HUES6 (cell line): ENCODE results near the gene PBX1.

Source experiments
- H3K27ac ChIP-seq: 2 replicates; pipeline ENCODE4 v1.7.0; 2013; ENCODE audit warnings: low read depth, mild to moderate bottlenecking, low read length, inconsistent platforms
- H3K27me3 ChIP-seq: 2 replicates; pipeline ENCODE4 v1.6.1; 2013; ENCODE audit warnings: low read length; ENCODE audit not compliant: control insufficient read depth, insufficient read depth
- H3K36me3 ChIP-seq: 2 replicates; pipeline ENCODE4 v1.6.1; 2013; ENCODE audit warnings: low read length; ENCODE audit not compliant: control insufficient read depth, insufficient read depth
- H3K4me1 ChIP-seq: 2 replicates; pipeline ENCODE4 v1.6.1; 2013; ENCODE audit warnings: low read length; ENCODE audit not compliant: control insufficient read depth, insufficient read depth
- H3K4me3 ChIP-seq: 2 replicates; pipeline ENCODE4 v1.5.1; 2013; ENCODE audit warnings: low read depth, low read length
- H3K9ac ChIP-seq: one replicate; pipeline ENCODE4 v1.6.1; 2013; ENCODE audit warnings: mild to moderate bottlenecking, low read length
- H3K9me3 ChIP-seq: 2 replicates; pipeline ENCODE4 v1.6.1; 2013; ENCODE audit warnings: low read depth, low read length; ENCODE audit not compliant: control insufficient read depth, insufficient read depth

The PBX1 gene

DNA sequence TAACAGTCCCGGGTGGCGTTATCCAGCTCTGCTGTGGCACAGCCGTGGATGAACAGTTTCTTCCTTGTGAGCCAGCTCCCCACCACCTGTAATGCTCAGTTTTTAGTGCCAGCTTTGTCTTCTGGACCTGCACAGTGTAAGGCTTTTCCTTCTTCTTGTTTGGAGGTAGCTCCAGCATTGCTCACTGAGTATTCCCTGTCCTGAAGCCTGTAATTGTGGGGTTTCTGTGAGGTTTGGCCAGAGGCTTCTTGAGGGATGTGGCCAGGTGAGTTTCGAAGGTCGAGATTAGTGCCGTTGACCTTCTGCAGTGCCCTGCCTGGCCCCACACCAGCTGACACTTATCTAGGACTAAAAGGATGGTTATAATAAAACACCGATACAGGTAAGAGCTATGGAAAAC lies 75.0 kb downstream of the PBX1 start:
- H3K36me3 ChIP-seq = no peaks in the 10 kb centered on the region
- no peaks in the 10 kb centered on the region for H3K27me3 ChIP-seq
- H3K9me3 ChIP-seq = no peaks in the 10 kb centered on the region
- H3K9ac ChIP-seq = no peak overlapping the region
- H3K4me1 ChIP-seq = peaks cover 52% of the 10 kb centered on the region
- H3K27ac ChIP-seq = no peak overlapping the region
- no peak overlapping the region for H3K4me3 ChIP-seq

DNA sequence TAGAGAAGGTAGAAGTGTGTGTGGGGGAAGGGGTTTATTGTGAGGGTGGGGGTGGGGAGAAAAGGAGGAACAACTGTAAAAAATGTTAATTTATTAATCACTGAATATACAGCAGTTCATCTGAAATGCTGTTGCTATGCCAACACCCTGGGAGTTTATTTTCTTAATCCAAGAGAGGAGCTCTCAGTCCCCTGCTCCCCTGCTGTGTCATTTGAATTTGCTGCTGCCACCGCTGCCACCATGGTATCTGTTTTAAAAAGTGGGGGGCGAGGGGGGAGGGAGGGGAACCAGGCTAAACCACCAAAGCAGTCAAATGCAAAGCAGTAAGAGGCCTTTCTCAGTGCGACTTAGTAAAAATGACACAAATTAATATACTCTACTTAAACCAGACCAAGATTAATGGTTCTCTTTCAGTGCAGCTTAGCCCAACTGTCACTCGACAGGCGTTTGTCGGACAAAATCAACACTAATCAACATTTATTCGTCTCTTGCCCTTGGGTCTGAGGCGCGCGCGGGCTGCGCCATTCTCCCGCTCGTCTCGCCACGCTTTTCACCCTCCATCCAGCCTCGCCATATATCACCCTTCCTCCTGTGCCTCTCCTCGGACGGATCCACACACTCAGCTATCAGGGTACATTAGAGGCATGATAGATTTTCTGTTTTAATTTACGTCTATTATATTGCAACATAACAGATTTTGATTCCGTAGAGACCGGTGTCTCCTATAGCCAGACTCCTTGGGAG lies 76.2 kb downstream of the PBX1 start:
- no peak overlapping the region for H3K9ac ChIP-seq

DNA sequence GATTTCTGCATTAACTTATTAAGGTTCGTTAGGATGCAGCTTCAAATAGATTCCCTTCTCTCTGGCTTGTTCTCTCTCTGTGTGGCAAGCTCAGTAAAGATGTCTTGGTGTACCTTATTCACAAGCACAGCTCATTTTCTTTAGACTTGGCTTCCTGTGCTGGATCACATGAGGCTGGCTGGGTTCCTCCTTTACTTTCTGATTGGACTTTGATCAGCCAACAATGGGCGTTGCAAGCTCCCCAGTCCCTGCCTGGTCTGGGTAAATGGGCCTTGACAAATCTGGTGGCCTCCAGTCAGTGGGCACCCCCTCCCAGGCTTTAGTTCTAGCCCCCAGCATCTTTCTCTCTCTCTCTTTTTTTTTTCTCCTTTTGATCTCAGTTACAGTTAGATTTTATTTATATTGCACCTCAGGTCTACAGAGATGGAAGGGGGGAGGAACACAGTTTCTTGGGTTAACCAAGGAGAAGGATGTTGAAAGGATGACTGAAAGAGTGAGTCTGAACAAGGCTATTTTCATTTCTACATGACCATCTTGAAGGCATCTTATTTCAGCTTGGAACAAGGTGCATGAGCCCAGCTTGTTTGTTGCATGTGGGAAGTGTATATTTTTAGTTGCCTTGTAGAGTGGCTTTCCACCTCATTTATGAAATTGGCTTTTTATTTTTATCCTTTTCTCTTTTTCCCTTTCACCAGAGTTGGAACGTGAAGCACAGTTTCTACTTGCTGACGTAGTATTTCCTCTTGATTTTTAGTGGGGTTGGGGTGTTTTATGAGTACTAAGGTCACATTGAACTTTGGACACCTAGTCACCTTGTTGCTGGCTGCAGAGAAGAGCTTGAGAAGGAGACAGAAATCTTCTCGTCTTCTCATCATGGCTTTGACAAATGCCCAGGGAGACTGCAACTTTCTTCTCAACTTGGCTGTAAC lies 77.1 kb downstream of the PBX1 start:
- Histone ChIP-seq H3K4me3 (no peak overlapping the region), H3K36me3 (peaks cover 2% of the 10 kb centered on the region; the same call in 1 of the 2 replicates), H3K27me3 (no peaks in the 10 kb centered on the region), H3K27ac (no peak overlapping the region), H3K4me1 (peaks cover 49% of the 10 kb centered on the region), H3K9ac (no peak overlapping the region), H3K9me3 (no peaks in the 10 kb centered on the region)

More for the DNA sequence above, 76.2 kb downstream of the PBX1 start:
- Histone ChIP-seq H3K4me1 (peaks cover 52% of the 10 kb centered on the region), H3K36me3 (no peaks in the 10 kb centered on the region), H3K9me3 (no peaks in the 10 kb centered on the region), H3K27ac (0 out of 2 replicates have a peak overlapping the region, but pooled peaks have one; percentile 13), H3K4me3 (peak overlapping the region; percentile 34; the same call in 1 of the 2 replicates), H3K27me3 (no peaks in the 10 kb centered on the region)

DNA sequence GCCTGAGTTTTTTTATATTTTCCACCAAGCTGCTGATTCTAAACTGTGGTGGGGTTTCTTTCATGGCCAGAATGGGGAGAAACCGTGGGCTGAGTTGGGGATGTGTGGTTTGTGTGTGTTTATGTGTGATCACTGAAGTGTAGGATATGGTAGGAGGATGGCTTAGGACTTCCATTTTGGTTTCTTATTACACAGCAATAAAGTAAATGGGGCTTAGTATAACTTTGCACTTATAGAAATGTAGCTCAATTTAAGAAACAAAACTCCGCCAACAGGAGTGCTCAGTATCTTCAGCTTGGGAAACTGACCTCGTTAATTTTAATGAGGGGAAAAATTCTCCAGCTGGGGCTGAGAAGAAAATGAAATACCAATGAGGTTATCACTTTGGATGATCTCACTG lies 77.8 kb downstream of the PBX1 start:
- peaks cover 5% of the 10 kb centered on the region; the same call in 1 of the 2 replicates for H3K36me3 ChIP-seq
- H3K4me1 ChIP-seq = peaks cover 53% of the 10 kb centered on the region
- H3K4me3 ChIP-seq = no peak overlapping the region
- H3K9me3 ChIP-seq = no peaks in the 10 kb centered on the region
- no peak overlapping the region for H3K9ac ChIP-seq
- no peaks in the 10 kb centered on the region for H3K27me3 ChIP-seq
- H3K27ac ChIP-seq = no peak overlapping the region

DNA sequence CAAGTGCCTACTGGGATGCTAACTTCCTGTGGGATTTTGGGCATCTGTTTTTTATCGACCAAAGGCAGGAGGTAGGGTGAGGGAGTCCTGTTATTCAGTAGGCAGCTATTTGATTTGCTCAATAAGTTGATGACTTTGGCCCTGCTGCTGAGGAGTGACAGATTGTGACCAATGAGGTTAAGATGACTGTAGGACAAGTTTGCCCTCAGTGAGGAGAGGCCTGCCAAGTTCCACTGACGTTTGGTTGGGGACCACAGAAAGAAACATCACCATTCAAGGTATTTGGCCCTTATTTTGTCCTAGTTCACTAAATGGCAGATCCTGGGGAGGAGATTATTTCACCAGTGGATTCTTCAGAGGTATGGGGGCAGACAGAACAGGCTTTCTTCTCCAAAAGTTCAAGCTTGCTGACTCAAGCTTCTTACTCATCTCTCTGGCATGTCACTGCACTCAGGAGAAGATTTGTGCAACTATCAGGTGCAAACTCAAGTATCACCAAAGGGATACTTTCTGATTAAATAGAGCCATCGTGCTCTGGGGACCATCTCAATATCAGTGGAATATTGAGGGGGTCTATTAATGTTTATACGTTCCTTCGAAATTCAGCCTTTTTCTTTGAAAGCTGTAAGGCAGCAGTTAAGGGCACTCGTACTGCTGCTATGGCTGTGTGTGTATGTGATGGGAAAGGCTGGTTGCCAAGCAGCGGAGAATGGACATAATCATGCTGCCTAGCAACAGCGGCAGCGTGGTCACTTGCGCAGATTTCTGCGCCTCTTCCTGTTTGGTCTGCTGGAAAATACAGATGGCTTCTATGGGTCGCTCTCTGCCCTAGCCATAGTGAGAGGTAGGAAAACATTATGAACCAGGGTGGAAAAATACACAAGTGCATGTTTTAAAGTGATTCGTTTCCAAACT lies 78.7 kb downstream of the PBX1 start:
- H3K9ac ChIP-seq = no peak overlapping the region
- H3K4me3 ChIP-seq = no peak overlapping the region
- H3K9me3 ChIP-seq = no peaks in the 10 kb centered on the region
- peaks cover 53% of the 10 kb centered on the region for H3K4me1 ChIP-seq
- no peaks in the 10 kb centered on the region for H3K27me3 ChIP-seq
- H3K36me3 ChIP-seq = peaks cover 10% of the 10 kb centered on the region; the same call in 1 of the 2 replicates
- H3K27ac ChIP-seq = no peak overlapping the region

DNA sequence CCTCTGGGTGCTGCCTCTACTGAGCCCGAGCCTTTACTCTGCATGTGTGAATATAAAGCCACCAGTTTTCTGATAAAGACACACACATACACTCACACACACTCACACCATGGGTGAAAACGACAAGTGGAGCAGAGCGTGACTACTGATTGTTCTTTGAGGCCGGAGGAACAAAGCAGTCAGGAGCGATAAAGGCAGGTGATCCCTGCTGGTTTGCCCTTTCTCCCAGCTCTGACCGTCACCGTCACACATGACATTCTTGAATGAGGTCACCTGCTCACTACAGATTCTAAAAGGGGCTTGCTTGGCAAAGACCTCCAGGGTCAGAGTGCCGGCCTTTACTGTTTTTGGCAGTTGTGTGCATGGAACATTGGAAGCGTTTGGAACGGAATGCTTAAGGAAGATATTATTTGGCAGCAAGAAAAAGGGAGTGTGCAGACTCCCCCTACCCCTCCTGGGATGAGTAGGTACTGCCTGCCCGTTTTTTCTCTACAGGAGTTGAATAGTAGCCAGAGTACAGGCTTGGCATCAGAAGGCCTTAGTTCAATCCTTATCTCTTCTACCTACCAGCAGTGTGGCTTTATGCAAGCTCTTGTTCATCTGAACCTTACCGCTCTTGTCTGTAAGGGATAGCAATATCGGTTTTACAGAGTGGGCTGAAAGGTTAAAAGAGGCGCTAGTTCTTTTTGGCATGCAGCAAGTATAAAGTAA lies 79.7 kb downstream of the PBX1 start:
- Histone ChIP-seq H3K4me3 (no peak overlapping the region), H3K4me1 (peaks cover 53% of the 10 kb centered on the region), H3K9me3 (no peaks in the 10 kb centered on the region), H3K27ac (no peak overlapping the region), H3K9ac (no peak overlapping the region), H3K27me3 (no peaks in the 10 kb centered on the region), H3K36me3 (peaks cover 10% of the 10 kb centered on the region; the same call in 1 of the 2 replicates)

DNA sequence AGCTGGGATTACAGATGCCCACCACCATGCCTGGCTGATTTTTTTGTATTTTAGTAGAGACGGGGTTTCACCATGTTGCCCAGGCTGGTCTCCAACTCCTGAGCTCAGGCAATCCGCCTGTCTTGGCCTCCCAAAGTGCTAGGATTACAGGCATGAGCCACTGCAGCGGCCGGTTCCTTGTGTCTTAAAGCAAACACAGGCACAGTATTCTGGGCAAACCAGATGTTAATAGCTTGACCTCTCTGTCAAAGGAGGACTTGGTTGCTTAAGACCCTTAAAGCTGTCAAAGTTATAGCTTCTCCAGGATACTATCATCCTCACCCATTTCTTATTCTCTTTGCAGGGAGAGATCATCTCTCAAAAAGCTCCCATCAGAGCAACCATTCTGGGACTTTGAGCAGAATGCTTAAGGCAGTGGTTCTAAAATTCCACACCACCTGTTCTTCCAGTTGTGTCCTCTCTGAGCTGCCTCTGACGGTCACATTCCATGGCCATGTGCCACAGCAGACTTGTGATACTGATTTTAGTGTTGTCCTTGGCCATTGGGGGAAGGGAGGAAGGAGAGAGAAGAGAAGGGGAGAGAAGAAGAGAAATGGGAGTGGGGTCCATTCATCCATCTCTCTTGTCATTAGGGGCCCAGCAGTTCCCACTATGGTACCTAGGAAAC lies 81.8 kb downstream of the PBX1 start:
- H3K36me3 ChIP-seq = peaks cover 10% of the 10 kb centered on the region; the same call in 1 of the 2 replicates
- no peak overlapping the region for H3K9ac ChIP-seq
- H3K27ac ChIP-seq = no peak overlapping the region
- H3K4me1 ChIP-seq = peaks cover 40% of the 10 kb centered on the region
- no peaks in the 10 kb centered on the region for H3K9me3 ChIP-seq
- H3K4me3 ChIP-seq = no peak overlapping the region
- H3K27me3 ChIP-seq = no peaks in the 10 kb centered on the region

DNA sequence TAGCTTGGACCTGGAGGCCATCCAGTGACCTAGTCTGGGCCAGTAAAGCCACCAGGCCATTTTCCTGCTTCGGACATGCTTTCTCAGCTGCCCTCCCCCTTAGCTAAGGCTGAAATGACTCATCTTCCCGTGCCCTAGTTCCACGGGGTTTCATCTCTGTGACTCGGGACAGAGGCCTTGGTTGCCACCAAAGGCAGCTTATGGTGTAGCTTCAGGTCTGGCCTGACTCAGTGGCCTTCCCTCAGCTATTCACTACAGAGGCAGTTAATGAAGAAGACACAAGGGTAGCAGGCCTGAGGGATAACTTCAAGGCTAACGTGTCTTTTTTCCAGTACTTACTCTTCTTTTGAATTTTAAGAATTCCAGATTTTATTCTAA lies 82.4 kb downstream of the PBX1 start:
- Histone ChIP-seq H3K27me3 (no peaks in the 10 kb centered on the region), H3K9me3 (no peaks in the 10 kb centered on the region), H3K36me3 (peaks cover 10% of the 10 kb centered on the region; the same call in 1 of the 2 replicates), H3K4me1 (peaks cover 40% of the 10 kb centered on the region), H3K27ac (no peak overlapping the region), H3K4me3 (no peak overlapping the region), H3K9ac (no peak overlapping the region)

DNA sequence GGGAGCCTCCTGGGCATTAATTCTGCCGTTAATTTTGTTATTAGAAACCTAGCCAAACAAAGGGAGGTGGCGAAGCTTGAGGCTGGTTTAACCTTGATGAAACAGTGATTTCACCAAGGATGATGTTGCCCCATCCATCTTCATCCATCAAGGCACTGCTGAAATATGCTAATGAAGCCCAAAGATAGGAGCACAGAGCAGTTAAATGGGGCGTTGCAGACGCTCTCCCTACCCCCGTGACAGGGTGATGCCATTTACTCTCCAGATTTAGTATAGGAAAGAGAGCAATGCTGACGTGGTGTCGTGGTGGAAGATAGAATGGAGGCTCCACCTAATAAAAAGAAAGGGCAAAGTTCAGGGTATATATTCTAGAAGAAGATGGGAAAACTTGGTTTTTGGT lies 84.0 kb downstream of the PBX1 start:
- no peak overlapping the region for H3K4me3 ChIP-seq
- peaks cover 10% of the 10 kb centered on the region; the same call in 1 of the 2 replicates for H3K36me3 ChIP-seq
- H3K27me3 ChIP-seq = no peaks in the 10 kb centered on the region
- H3K9me3 ChIP-seq = no peaks in the 10 kb centered on the region
- no peak overlapping the region for H3K9ac ChIP-seq
- H3K27ac ChIP-seq = no peak overlapping the region
- peaks cover 37% of the 10 kb centered on the region for H3K4me1 ChIP-seq
